Measurements from ENCODE around the gene IRAK4. TPM values are rescaled to one million over a fixed set of nuclear protein-coding genes. Genes with fewer than 3 reads are reported as not detected.

IRAK4 gene
- total RNA-seq, 1 donor from 2014 or later = 7.5 TPM

DNA sequence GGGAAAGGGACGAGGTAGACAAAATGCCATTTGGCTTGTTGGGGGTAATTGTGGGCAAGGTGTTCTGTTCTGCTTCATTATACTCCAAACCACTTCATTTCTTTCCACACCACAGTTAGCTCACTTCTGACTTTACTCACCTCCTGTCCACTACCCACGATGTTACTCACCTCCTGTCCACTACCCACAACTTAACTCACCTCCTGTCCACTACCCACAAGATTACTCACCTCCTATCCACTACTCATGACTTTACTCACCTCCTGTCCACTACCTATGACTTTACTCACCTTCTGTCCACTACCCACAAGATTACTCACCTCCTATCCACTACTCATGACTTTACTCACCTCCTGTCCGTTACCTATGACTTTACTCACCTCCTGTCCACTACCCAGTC, 57.4 kb downstream of the IRAK4 start:
- H3K9me3 Mint-ChIP-seq (ENCODE audit: low read depth) = no peaks in the 10 kb centered on the region
- H3K4me3 Mint-ChIP-seq (ENCODE audit: unreplicated experiment) = no peak overlapping the region
- H3K27ac Mint-ChIP-seq (ENCODE audit: unreplicated experiment) = no peak overlapping the region
- no peaks in the 10 kb centered on the region for H3K4me1 Mint-ChIP-seq (ENCODE audit: low read depth)
- TF ChIP-seq, protein P1, sequence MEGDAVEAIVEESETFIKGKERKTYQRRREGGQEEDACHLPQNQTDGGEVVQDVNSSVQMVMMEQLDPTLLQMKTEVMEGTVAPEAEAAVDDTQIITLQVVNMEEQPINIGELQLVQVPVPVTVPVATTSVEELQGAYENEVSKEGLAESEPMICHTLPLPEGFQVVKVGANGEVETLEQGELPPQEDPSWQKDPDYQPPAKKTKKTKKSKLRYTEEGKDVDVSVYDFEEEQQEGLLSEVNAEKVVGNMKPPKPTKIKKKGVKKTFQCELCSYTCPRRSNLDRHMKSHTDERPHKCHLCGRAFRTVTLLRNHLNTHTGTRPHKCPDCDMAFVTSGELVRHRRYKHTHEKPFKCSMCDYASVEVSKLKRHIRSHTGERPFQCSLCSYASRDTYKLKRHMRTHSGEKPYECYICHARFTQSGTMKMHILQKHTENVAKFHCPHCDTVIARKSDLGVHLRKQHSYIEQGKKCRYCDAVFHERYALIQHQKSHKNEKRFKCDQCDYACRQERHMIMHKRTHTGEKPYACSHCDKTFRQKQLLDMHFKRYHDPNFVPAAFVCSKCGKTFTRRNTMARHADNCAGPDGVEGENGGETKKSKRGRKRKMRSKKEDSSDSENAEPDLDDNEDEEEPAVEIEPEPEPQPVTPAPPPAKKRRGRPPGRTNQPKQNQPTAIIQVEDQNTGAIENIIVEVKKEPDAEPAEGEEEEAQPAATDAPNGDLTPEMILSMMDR (IDR thresholded peaks at IDR 0.05) = no peak
- H3K36me3 Mint-ChIP-seq (ENCODE audit: low read depth) = no peaks in the 10 kb centered on the region
- no peak for DNase-seq (ENCODE audit: low spot score)
- H3K27me3 Mint-ChIP-seq (ENCODE audit: low read depth) = no peaks in the 10 kb centered on the region

DNA sequence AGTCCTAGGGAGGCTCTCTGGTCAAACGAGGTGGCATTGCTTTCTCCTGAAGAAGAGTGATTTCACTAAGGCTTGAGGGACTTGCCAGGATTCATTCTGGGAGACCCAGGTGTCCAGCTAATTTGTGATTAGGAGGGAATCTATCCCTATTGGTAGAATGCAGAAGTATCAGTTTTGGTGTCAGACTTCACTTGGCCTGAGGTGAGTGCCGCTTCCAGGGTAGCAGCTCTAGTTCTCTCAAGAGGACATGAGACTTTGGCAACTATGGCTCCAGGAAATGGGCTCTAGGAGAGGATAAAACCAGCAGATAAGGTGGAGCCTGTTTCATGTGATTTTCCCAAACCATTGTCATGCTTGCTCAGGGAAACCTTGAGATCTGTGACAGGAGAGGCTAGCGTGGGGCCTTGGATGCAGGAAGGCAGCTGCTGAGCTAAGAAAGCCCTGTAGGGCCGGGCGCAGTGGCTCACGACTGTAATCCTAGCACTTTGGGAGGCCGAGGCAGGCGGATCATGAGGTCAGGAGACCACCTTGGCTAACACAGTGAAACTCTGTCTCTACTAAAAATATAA, 65.5 kb downstream of the IRAK4 start:
- Mint-ChIP-seq H3K27ac (ENCODE audit: unreplicated experiment) (no peak overlapping the region), H3K36me3 (ENCODE audit: low read depth) (no peaks in the 10 kb centered on the region), H3K4me1 (ENCODE audit: low read depth) (peaks cover under 1% of the 10 kb centered on the region), H3K27me3 (ENCODE audit: low read depth) (no peaks in the 10 kb centered on the region), H3K4me3 (ENCODE audit: unreplicated experiment) (no peak overlapping the region), H3K9me3 (ENCODE audit: low read depth) (no peaks in the 10 kb centered on the region)
- TF ChIP-seq, protein P1 (IDR thresholded peaks at IDR 0.05) = no peak
- DNase-seq (ENCODE audit: low spot score) = no peak

DNA sequence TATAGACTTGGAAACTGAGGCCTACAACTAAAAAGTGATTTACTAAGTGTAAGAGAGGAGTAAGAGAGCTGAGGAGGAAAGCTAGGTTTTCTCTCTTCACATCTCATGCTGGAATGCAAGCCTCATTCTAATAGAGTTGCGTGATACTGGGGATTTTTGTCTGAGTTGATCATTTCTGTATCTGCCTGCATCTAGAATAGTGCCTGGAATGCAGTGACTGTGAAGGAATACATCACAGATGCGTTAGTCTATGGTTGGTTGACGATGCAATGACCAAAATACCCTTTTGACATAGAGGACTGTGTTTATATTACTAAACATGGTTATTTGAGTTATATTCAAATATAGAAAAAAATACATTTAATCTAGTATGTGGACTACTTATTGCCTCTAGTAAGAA, 67.9 kb downstream of the IRAK4 start:
- Mint-ChIP-seq H3K27ac (ENCODE audit: unreplicated experiment) (no peak overlapping the region), H3K4me1 (ENCODE audit: low read depth) (peaks cover 5% of the 10 kb centered on the region), H3K4me3 (ENCODE audit: unreplicated experiment) (no peak overlapping the region), H3K27me3 (ENCODE audit: low read depth) (no peaks in the 10 kb centered on the region), H3K36me3 (ENCODE audit: low read depth) (no peaks in the 10 kb centered on the region), H3K9me3 (ENCODE audit: low read depth) (no peaks in the 10 kb centered on the region)
- TF ChIP-seq, protein P1 (IDR thresholded peaks at IDR 0.05) = no peak
- no peak for DNase-seq (ENCODE audit: low spot score)

DNA sequence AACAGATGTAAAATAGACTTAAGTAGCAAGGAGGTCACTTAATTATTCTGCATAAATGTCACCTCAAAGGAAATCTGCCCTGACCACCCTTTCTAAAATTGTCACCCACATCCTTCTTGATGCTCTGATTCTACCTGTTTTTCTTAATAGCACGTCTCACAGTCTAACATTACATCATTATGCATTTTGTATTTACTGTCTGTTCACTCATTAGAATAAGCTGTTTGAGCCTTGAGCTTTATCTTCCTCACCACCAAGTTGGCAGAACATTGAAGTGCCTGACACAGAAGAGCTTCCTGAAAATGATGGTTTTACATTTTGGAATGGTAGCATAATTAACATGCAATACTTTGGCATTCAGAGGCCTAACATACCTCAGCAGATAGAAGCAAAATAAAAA, 68.3 kb downstream of the IRAK4 start:
- no peak overlapping the region for H3K4me3 Mint-ChIP-seq (ENCODE audit: unreplicated experiment)
- H3K9me3 Mint-ChIP-seq (ENCODE audit: low read depth) = no peaks in the 10 kb centered on the region
- no peaks in the 10 kb centered on the region for H3K27me3 Mint-ChIP-seq (ENCODE audit: low read depth)
- no peaks in the 10 kb centered on the region for H3K36me3 Mint-ChIP-seq (ENCODE audit: low read depth)
- no peak overlapping the region for H3K27ac Mint-ChIP-seq (ENCODE audit: unreplicated experiment)
- H3K4me1 Mint-ChIP-seq (ENCODE audit: low read depth) = peaks cover 5% of the 10 kb centered on the region
- TF ChIP-seq, protein P1 (IDR thresholded peaks at IDR 0.05) = no peak
- DNase-seq (ENCODE audit: low spot score) = no peak

DNA sequence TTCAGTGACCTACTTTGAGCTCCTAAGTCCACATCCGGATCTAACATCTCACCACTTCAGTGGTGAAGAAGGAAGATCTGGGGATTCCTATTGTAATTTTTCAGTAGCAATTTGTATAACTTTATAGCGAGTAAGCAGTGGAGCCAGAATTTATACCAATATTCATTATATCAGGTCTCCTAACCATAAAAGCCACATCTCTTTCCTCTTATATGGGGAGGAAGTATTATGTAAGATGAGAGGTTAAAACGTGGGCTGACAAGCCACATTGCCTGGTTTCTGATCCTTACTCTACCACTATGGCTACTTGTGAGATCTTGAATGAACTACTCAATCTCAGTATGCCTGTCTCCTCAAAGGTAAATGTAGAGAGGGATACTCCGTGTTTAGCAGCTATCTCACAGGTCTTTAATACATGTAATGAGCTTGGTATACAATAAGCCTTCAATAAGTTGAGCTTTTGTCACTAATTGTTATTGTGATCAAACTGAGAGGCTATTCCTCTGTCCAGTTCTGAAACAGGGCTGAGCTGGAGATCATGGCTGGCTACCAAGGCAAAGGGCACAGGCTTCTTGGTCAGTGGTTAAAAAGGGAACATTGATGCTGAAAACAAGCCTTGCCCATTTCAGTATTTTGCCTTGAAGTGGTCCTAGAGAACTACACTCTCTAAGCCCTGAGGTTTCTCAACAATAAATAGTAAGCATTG, 73.9 kb downstream of the IRAK4 start:
- Mint-ChIP-seq H3K4me3 (ENCODE audit: unreplicated experiment) (no peak overlapping the region), H3K27ac (ENCODE audit: unreplicated experiment) (no peak overlapping the region), H3K36me3 (ENCODE audit: low read depth) (no peaks in the 10 kb centered on the region), H3K27me3 (ENCODE audit: low read depth) (no peaks in the 10 kb centered on the region), H3K4me1 (ENCODE audit: low read depth) (peaks cover 25% of the 10 kb centered on the region), H3K9me3 (ENCODE audit: low read depth) (no peaks in the 10 kb centered on the region)
- no peak for DNase-seq (ENCODE audit: low spot score)
- TF ChIP-seq, protein P1 (IDR thresholded peaks at IDR 0.05) = no peak

All from chondrocyte (in vitro differentiated cells).